ENCODE measurements around the gene CCND1.
A peak's percentile ranks its signal among the peaks of the same experiment; 100 is the strongest.

The CCND1 gene

GRCh38 chr11:69640995-69641581, at the start of gene CCND1:
TSS of gene CCND1 (plus strand) at chr11:69641156. CDS start at chr11:69641314, 158 bp downstream.
- peak; percentile 97 for DNase-seq (ENCODE audit: low spot score)

- DNase-seq (ENCODE audit: low spot score), result no peak
These were observed 47.8 kb upstream of the CCND1 start for GRCh38 chr11:69592986-69593650.

- no peak for DNase-seq (ENCODE audit: low spot score)
These were observed 47.1 kb upstream of the CCND1 start for GRCh38 chr11:69593851-69594250.

- no peak for DNase-seq (ENCODE audit: low spot score)
These were observed 46.5 kb upstream of the CCND1 start for GRCh38 chr11:69594481-69594880.

GRCh38 chr11:69595805-69596665, 44.9 kb upstream of the CCND1 start:
- no peak for DNase-seq (ENCODE audit: low spot score)

- peak; percentile 66 for DNase-seq (ENCODE audit: low spot score)
These were observed 42.8 kb upstream of the CCND1 start for GRCh38 chr11:69598147-69598546.

- no peak for DNase-seq (ENCODE audit: low spot score)
These were observed 41.5 kb upstream of the CCND1 start for GRCh38 chr11:69599502-69599901.

GRCh38 chr11:69600001-69600400, 41.0 kb upstream of the CCND1 start:
- no peak for DNase-seq (ENCODE audit: low spot score)

- DNase-seq (ENCODE audit: low spot score), result no peak
These were observed 39.7 kb upstream of the CCND1 start for GRCh38 chr11:69601011-69601975.

GRCh38 chr11:69603111-69603836, 37.7 kb upstream of the CCND1 start:
- no peak for DNase-seq (ENCODE audit: low spot score)

- no peak for DNase-seq (ENCODE audit: low spot score)
These were observed 36.9 kb upstream of the CCND1 start for GRCh38 chr11:69604055-69604454.

- DNase-seq (ENCODE audit: low spot score), result no peak
These were observed 35.0 kb upstream of the CCND1 start for GRCh38 chr11:69605737-69606526.

- no peak for DNase-seq (ENCODE audit: low spot score)
These were observed 31.6 kb upstream of the CCND1 start for GRCh38 chr11:69609351-69609750.

- DNase-seq (ENCODE audit: low spot score), result no peak
These were observed 29.1 kb upstream of the CCND1 start for GRCh38 chr11:69611548-69612526.

- no peak for DNase-seq (ENCODE audit: low spot score)
These were observed 27.4 kb upstream of the CCND1 start for GRCh38 chr11:69613594-69613993.

GRCh38 chr11:69614085-69614484, 26.9 kb upstream of the CCND1 start:
- DNase-seq (ENCODE audit: low spot score), result no peak

GRCh38 chr11:69615545-69616278, 25.2 kb upstream of the CCND1 start:
- DNase-seq (ENCODE audit: low spot score), result no peak

- DNase-seq (ENCODE audit: low spot score), result no peak
These were observed 23.7 kb upstream of the CCND1 start for GRCh38 chr11:69617220-69617619.

Measured in SW480 (cell line).